Measurements from ENCODE around the gene MAS1L.

Gene MAS1L

DNA sequence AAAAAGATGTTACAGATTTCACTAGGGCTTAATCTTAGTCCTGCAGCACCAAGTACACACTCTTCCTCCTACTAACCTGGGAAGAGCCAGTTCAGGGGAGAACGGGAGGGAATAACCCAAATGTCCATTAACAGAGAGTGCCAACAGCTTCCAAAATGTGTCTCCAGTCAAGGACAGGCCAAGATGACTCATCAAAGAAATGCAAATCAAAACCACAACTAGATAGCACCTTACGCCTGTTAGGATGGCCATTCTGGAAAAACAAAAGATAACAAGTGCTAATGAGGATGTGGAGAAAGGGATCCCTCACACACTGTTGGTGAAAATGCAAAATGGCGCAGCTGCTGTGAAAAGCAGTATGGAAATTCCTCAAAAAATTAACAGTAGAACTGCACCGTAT is 3.8 kb upstream of the MAS1L start:
- no peak for TF ChIP-seq EZH2 (IDR thresholded peaks at IDR 0.05; ENCODE audit: borderline replicate concordance, low read length)
- TF ChIP-seq, protein P1, sequence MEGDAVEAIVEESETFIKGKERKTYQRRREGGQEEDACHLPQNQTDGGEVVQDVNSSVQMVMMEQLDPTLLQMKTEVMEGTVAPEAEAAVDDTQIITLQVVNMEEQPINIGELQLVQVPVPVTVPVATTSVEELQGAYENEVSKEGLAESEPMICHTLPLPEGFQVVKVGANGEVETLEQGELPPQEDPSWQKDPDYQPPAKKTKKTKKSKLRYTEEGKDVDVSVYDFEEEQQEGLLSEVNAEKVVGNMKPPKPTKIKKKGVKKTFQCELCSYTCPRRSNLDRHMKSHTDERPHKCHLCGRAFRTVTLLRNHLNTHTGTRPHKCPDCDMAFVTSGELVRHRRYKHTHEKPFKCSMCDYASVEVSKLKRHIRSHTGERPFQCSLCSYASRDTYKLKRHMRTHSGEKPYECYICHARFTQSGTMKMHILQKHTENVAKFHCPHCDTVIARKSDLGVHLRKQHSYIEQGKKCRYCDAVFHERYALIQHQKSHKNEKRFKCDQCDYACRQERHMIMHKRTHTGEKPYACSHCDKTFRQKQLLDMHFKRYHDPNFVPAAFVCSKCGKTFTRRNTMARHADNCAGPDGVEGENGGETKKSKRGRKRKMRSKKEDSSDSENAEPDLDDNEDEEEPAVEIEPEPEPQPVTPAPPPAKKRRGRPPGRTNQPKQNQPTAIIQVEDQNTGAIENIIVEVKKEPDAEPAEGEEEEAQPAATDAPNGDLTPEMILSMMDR (IDR thresholded peaks at IDR 0.05; ENCODE audit: low read length) = no peak

DNA sequence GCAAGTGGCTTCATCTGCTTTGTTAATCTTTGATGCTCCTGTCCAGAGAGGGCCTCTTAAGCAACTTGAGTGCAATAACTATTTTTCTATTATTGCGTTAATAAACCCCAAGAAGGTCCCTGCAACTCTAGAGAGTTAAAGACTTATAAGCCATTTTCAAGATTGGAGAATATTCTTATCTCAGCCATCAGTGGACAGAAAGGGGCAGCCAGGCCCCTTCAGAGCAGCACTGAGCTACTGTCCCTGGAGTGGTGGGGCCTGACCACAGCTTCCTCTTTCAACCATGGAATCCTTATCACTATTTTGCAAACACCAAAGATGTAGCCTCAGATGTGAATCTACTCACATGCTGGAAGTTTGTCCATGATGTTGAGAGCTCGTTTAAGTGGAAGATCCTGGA is 2.8 kb upstream of the MAS1L start:
- no peak for TF ChIP-seq EZH2 (IDR thresholded peaks at IDR 0.05; ENCODE audit: borderline replicate concordance, low read length)
- TF ChIP-seq, protein P1 (IDR thresholded peaks at IDR 0.05; ENCODE audit: low read length) = no peak

More for the DNA sequence above, 3.8 kb upstream of the MAS1L start:
- H4K20me1 ChIP-seq (ENCODE audit: insufficient read depth, low read length) = no peaks in the 10 kb centered on the region
- no peak overlapping the region for H3K9ac ChIP-seq (ENCODE audit: low read length)
- no peaks in the 10 kb centered on the region for H3K36me3 ChIP-seq (ENCODE audit: insufficient read depth, low read length)
- H3K4me3 ChIP-seq (ENCODE audit: low read depth, low read length, poor library complexity, severe bottlenecking) = no peak overlapping the region
- H3K9me2 ChIP-seq (ENCODE audit: low read depth, low read length) = no peaks in the 10 kb centered on the region
- H3K27me3 ChIP-seq (ENCODE audit: insufficient read depth, low read length) = no peaks in the 10 kb centered on the region
- no peak overlapping the region for H2AFZ ChIP-seq (ENCODE audit: low read length)
- H3K9me3 ChIP-seq (ENCODE audit: low read length) = no peaks in the 10 kb centered on the region
- no peak overlapping the region for H3K4me2 ChIP-seq (ENCODE audit: low read length)
- no peak overlapping the region for H3K27ac ChIP-seq (ENCODE audit: low read depth, low read length, poor library complexity, severe bottlenecking)
- H3F3A ChIP-seq (ENCODE audit: insufficient read depth, low read length) = no peaks in the 10 kb centered on the region
- H3K4me1 ChIP-seq (ENCODE audit: insufficient read depth, low read length, severe bottlenecking) = no peaks in the 10 kb centered on the region
- no peaks in the 10 kb centered on the region for H3K79me2 ChIP-seq (ENCODE audit: insufficient read depth, low read length)

GRCh38 chr6:29490055-29490454 is 2.3 kb upstream of the MAS1L start:
- Histone ChIP-seq H3K27ac (ENCODE audit: low read depth, low read length, poor library complexity, severe bottlenecking) (no peak overlapping the region), H4K20me1 (ENCODE audit: insufficient read depth, low read length) (no peaks in the 10 kb centered on the region), H3F3A (ENCODE audit: insufficient read depth, low read length) (no peaks in the 10 kb centered on the region), H3K9me3 (ENCODE audit: low read length) (no peaks in the 10 kb centered on the region), H3K9me2 (ENCODE audit: low read depth, low read length) (no peaks in the 10 kb centered on the region), H3K79me2 (ENCODE audit: insufficient read depth, low read length) (no peaks in the 10 kb centered on the region), H3K9ac (ENCODE audit: low read length) (no peak overlapping the region), H3K36me3 (ENCODE audit: insufficient read depth, low read length) (no peaks in the 10 kb centered on the region), H2AFZ (ENCODE audit: low read length) (no peak overlapping the region), H3K4me2 (ENCODE audit: low read length) (no peak overlapping the region), H3K4me1 (ENCODE audit: insufficient read depth, low read length, severe bottlenecking) (no peaks in the 10 kb centered on the region), H3K4me3 (ENCODE audit: low read depth, low read length, poor library complexity, severe bottlenecking) (no peak overlapping the region), H3K27me3 (ENCODE audit: insufficient read depth, low read length) (no peaks in the 10 kb centered on the region)
- TF ChIP-seq, protein P1 (IDR thresholded peaks at IDR 0.05; ENCODE audit: low read length) = no peak
- TF ChIP-seq EZH2 (IDR thresholded peaks at IDR 0.05; ENCODE audit: borderline replicate concordance, low read length) = no peak

More for the DNA sequence above, 2.8 kb upstream of the MAS1L start:
- H3K9ac ChIP-seq (ENCODE audit: low read length) = no peak overlapping the region
- H3K4me3 ChIP-seq (ENCODE audit: low read depth, low read length, poor library complexity, severe bottlenecking) = no peak overlapping the region
- H3K4me1 ChIP-seq (ENCODE audit: insufficient read depth, low read length, severe bottlenecking) = no peaks in the 10 kb centered on the region
- H2AFZ ChIP-seq (ENCODE audit: low read length) = no peak overlapping the region
- H3F3A ChIP-seq (ENCODE audit: insufficient read depth, low read length) = no peaks in the 10 kb centered on the region
- no peak overlapping the region for H3K4me2 ChIP-seq (ENCODE audit: low read length)
- no peaks in the 10 kb centered on the region for H3K9me3 ChIP-seq (ENCODE audit: low read length)
- H3K36me3 ChIP-seq (ENCODE audit: insufficient read depth, low read length) = no peaks in the 10 kb centered on the region
- no peaks in the 10 kb centered on the region for H4K20me1 ChIP-seq (ENCODE audit: insufficient read depth, low read length)
- no peaks in the 10 kb centered on the region for H3K9me2 ChIP-seq (ENCODE audit: low read depth, low read length)
- H3K27ac ChIP-seq (ENCODE audit: low read depth, low read length, poor library complexity, severe bottlenecking) = no peak overlapping the region
- H3K27me3 ChIP-seq (ENCODE audit: insufficient read depth, low read length) = no peaks in the 10 kb centered on the region
- no peaks in the 10 kb centered on the region for H3K79me2 ChIP-seq (ENCODE audit: insufficient read depth, low read length)

All from OCI-LY1 (cell line).